EL (cell line): ENCODE results near the gene MCOLN3.
A peak's percentile ranks its signal among the peaks of the same experiment; 100 is the strongest.

Source experiments
- DNase-seq: peaks from one replicate; pipeline ENCODE4 v3.0.0-alpha.2; 2016

MCOLN3 gene

DNA sequence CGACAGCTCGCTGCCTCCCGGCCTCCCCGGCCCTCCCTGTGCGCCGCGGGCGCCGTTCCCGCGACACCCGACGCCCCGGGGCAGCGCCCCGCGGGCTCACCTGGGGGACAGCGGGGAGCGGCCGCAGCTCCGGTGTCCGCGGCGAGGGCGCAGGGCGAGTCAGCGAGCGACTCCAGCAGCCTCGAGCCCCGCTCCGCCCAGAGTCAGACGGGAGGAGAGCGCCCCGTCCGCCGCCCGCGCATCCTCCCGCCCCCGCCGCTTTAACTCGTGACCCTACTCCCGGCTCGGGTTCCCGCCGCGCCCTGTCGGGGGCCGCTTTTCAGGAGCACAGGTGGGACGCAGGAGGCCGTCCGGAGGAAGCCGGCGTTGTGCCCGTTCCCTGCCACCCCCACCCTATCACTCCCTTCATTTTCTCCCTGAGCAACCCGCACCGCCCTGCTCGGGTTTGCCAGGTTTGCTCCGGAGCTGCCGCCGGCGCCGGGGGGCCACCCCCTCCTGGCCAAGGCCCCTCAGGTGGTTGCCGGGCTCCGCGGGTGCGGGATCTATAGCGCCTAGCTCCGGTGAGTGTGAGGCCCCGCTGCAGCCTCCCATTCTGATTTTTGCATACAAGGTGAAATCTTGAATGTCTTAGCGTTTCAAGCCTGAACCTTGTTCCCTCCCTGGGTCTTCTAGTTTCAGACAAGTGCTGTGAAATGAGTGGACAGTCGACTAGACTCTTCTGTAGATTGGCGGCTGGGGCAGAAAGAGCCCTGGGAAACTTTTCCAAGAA is at the start of gene MCOLN3:
TSS of gene MCOLN3 (minus strand) at position 205 of the 769 bp plus-strand sequence. CDS start 3,140 bp downstream, outside the sequence.
- DNase-seq = peak; percentile 44

- DNase-seq = no peak
These were observed 45.3 kb upstream of the MCOLN3 start for GRCh38 chr1:85093644-85094043.

GRCh38 chr1:85091671-85092280 is 43.5 kb upstream of the MCOLN3 start:
- DNase-seq = no peak

GRCh38 chr1:85090225-85090624 is 41.9 kb upstream of the MCOLN3 start:
- no peak for DNase-seq

DNA sequence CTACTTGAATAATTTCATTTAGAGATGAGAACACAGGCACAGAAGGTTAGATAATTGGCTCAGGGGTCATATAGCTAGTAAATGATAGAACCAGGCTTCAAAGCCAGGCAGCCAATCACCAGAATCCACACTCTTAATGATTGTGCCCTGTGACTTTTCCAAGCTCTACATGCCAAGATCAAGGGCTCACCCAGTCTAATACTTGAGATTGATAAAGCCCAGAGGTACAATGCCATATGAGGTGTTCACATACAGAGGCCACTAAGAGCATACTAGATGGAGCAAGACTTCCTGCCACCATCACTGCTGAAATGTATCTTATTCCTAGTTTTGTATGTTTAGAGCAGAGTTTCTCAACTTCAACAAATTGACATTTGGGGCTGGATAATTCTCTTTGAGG is 40.9 kb upstream of the MCOLN3 start:
- no peak for DNase-seq

DNA sequence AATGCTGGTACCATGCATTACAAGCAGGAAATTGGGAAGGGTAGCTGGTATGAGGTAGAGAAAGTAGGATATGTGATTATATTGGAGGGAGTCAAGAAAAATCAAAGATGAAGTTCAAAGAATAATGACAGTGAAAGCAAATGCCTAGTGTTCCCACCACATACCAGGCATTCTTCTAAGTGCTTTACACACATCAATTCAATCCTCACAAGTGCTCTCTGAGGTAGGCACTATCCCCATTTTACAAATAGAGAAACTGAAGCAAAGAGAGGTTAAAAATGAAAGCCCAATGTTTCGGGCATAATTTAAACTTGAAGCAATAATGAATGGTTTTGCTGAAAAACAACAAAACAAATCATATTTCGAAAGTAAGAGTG is 40.1 kb upstream of the MCOLN3 start:
- DNase-seq = no peak

- DNase-seq = no peak
These were observed 39.5 kb upstream of the MCOLN3 start for GRCh38 chr1:85087659-85088407.

GRCh38 chr1:85085417-85085816 is 37.1 kb upstream of the MCOLN3 start:
- DNase-seq = no peak

DNA sequence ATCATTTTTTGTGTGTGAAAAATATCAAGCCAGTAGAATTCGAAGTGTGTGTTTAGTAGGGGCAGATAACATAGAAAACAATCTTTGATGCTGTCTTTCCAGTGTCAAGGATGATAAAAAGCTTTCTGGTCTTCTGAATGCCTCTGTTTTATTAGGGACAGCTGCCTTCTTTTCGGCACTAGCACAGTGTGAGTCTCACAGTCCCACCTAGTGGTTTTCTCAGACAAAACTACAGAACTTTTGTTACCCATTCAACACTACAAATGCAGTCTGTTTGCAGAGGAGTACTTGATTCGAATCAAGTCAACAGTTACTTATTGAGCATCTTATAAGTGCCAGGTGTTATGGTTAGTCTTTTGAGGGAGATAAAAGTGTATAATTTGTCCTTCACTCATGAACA is 30.6 kb upstream of the MCOLN3 start:
- DNase-seq = no peak

DNA sequence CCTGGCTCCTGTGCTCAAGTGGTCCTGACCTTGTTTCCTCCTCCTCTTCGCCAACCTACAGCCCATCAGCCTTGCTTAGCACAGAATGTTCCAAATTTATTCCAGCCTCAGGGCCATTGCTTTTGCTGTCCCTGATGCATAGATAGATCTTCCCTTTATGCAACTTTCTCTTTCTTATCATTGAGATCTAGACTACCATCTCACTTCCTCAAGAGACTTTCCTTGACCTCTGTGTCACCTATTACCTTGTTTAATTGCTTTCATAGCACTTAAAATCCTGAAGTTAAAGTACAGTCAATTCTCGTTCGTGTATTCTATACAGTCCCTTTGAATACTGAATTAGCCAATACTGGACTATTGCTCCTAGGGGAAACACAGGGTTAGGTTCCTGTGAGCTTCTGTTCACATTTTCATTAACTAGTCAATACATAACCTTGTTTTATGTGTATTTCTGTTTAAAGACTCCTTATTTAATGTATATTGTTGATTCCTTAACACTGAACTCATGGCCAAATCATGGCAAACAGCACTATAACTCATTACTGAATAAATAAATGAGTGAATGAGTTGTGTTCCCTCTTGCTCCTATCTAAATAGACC is 26.2 kb upstream of the MCOLN3 start:
- DNase-seq = no peak

DNA sequence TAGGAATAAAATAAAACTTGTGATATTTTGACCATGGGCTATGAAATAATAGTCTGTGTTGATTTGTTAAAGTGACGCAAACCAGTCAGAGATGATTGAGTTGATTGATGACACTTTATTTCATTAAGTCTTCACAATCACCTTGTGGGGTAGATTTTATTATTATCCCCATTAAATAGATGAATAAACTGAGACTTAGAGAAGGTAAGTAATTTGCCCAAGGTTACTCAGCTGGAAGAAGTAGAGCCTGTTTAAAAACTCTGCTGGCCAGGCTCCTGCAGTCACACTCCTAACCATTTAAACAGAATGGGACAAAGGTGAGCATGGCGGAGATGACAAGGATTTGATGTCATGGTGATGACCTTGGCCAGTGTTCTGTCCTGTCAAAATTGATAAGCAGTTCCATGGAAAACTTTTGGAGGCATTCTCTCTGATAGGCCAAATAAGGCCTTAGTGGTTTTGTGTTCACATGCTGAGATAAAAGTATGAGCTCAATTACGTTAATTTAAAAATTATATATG is 22.7 kb upstream of the MCOLN3 start:
- DNase-seq = no peak

DNA sequence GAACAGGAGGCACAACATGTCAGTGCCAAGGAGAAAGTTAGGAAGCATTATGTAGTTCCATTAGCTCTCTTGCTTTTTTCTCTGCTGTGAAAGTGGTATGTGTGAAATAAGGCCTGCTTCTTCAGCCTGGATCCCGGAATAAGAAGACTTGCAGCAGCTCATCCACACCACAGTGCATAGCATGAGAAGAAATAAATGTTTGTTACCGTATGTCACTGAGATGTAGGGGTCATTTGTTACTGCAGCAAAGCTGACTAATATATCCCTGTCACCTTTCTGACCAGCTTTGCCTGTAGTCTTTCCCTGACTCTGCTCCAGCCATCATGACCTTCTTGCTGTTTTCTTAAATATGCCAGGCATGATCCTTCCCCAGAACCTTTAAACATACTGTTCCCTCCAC is 20.5 kb upstream of the MCOLN3 start:
- DNase-seq = no peak

- no peak for DNase-seq
These were observed 17.2 kb upstream of the MCOLN3 start for GRCh38 chr1:85065550-85065949.

- no peak for DNase-seq
These were observed 14.2 kb upstream of the MCOLN3 start for GRCh38 chr1:85062425-85063026.

DNA sequence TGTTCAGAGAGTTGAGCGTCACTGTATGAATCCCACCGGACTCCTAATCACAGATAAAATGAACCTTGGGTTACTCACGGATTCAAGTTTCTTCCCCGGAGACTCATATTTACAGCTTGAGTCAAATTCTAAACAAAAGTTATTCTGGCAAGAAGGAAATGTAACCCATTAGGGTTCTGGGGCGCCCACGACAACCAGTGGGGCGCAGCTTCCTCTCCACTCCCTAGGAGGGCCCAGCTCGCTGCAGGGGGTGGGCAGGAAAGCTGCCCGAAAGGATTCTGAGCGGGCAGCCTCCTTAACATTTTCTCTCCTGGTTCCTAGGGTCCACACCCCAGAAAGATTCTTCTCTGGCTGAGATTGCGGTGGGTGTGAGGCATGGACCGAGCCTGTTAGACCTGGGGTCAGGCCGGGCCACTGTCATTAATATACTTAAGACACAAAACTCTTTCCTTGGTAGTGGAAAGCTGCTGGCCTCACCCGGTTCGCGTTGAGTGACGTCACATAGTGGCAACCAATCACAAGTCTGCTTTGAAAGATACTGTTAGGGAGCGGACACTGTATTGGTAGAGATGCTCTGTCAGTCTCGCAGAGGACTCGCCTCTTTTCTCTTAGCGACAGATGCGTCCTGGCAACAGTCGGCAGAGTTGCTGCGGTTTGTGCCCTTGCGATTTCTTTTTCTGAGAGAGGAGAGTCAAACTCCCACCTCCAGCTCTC is 13.6 kb upstream of the MCOLN3 start:
- DNase-seq = peak; percentile 98

- no peak for DNase-seq
These were observed 11.7 kb upstream of the MCOLN3 start for GRCh38 chr1:85060038-85060437.

GRCh38 chr1:85059563-85059962 is 11.3 kb upstream of the MCOLN3 start:
- no peak for DNase-seq

DNA sequence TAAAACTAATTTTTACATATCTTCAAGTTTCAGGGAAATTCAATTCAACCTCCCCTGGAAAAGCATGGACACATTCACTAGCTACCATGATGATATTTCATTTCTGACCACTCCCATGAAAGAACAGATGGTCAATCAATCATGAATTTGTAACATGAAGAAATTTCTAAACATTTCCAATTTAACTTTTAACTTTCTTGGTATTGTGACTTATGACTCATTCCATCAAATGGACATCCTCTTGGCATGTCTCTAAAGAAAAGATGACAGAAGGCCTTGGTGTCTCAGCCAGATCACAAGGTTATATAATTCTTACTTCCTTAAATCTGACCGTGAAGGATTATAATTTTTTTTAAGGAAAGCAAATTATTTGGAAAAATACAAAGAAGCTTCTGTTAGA is 10.5 kb upstream of the MCOLN3 start:
- DNase-seq = no peak

GRCh38 chr1:85058311-85058710 is 10.0 kb upstream of the MCOLN3 start:
- no peak for DNase-seq

DNA sequence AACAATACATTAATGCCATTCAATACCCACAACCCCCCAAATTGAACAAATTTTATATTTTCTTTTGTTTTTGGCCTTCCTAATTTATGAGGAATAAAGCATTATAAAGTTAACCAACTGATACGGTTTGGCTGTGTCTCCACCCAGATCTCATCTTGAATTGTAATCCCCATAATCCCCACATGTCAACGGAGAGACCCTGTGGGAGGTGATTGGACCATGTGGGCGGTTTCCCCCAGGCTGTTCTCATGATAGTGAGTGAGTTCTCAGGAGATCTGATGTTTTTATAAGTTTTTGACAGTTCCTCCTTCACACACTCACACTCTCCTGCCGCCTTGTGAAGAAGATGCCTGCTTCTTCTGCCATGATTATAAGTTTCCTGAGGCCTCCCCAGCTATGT is 6.4 kb upstream of the MCOLN3 start:
- DNase-seq = no peak

DNA sequence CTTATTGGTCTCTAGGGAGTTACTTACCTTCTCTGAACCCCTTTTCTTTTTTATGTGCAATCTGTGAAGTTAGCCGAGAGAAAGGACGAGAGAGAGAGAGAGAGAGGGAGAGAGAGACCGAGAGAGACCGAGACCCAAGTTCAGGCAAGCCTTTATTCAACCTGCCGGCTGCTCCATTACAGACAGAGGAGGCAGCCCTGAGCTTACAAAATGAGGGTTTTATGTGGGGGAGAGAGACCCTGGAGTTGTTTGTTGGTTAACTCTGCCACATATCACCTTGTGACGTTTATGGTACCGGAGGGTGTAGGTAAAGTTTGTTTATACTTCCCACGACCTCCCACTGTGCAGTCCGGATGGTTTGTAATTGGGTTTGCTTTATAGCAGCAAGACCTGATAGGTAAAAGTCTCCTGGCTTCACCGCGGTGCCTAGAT is 1.5 kb upstream of the MCOLN3 start:
- no peak for DNase-seq
